Measurements from ENCODE around the gene SORCS2.

DNA sequence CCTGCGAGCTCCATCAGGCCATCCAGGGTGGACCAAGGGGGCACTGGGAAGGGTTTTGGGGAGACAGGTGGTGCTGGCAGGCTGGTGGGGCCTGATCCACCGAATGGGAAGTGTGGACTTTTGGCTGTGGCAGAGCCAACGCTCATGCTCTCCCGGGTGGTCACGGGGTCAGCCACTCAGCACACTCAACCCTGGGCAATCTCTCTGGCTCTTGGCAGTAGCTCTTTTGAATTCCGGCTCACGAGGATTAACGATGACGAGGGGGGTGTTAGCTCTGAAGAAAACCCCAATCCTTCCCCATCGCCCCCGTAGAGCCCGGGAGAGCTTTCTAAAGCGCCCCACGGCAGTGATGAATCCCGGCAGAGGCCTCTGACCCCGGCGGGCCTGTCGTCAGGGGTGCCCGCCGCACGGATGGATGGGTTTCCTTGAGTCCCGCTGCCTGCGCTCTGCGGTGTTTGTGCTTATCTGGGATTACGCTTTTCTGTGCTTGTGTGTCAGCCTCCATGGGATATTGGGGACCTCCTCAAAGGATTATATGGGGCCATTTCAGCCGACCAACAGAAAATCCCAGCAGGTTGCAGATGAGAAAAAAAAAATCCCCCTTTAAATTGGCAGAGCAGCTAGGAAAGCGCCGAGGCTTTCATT, 399.2 kb downstream of the SORCS2 start:
- no peak for TF ChIP-seq POLR2A (IDR thresholded peaks at IDR 0.05)
- TF ChIP-seq, protein P1, sequence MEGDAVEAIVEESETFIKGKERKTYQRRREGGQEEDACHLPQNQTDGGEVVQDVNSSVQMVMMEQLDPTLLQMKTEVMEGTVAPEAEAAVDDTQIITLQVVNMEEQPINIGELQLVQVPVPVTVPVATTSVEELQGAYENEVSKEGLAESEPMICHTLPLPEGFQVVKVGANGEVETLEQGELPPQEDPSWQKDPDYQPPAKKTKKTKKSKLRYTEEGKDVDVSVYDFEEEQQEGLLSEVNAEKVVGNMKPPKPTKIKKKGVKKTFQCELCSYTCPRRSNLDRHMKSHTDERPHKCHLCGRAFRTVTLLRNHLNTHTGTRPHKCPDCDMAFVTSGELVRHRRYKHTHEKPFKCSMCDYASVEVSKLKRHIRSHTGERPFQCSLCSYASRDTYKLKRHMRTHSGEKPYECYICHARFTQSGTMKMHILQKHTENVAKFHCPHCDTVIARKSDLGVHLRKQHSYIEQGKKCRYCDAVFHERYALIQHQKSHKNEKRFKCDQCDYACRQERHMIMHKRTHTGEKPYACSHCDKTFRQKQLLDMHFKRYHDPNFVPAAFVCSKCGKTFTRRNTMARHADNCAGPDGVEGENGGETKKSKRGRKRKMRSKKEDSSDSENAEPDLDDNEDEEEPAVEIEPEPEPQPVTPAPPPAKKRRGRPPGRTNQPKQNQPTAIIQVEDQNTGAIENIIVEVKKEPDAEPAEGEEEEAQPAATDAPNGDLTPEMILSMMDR (IDR thresholded peaks at IDR 0.05) = no peak

Measured in right lobe of liver (tissue), 4 donors.